DOHH2 (cell line): ENCODE results near the gene FAM118B.

Source experiments
- H3F3A ChIP-seq: fragments of 200-600 bp; sonication (generic), shearing (Covaris generic); 2 replicates; pipeline ENCODE4 v1.6.0; 2016; ENCODE audit warnings: antibody characterized with exemption, mild to moderate bottlenecking; ENCODE audit not compliant: control insufficient read depth, insufficient read depth
- H3K27ac ChIP-seq: fragments of 200-600 bp; sonication (generic); 2 replicates; pipeline ENCODE4 v1.5.1; 2014; ENCODE audit warnings: low read depth, mild to moderate bottlenecking, low read length, moderate library complexity
- H3K27me3 ChIP-seq: fragments of 200-600 bp; sonication (generic); 2 replicates; pipeline ENCODE4 v1.6.1; 2014; ENCODE audit warnings: mild to moderate bottlenecking, low read length, mixed read lengths; ENCODE audit not compliant: control insufficient read depth
- H3K36me3 ChIP-seq: fragments of 200-600 bp; sonication (generic); 2 replicates; pipeline ENCODE4 v1.6.1; 2014; ENCODE audit warnings: mild to moderate bottlenecking, low read length, moderate library complexity, mixed read lengths; ENCODE audit not compliant: control insufficient read depth
- H3K4me1 ChIP-seq: fragments of 200-600 bp; sonication (generic); 2 replicates; pipeline ENCODE4 v1.6.1; 2014; ENCODE audit warnings: mild to moderate bottlenecking, low read length, mixed read lengths; ENCODE audit not compliant: control insufficient read depth
- H3K4me2 ChIP-seq: fragments of 200-600 bp; sonication (generic); 2 replicates; pipeline ENCODE4 v1.6.0; 2014; ENCODE audit warnings: mild to moderate bottlenecking, low read length, moderate library complexity
- H3K4me3 ChIP-seq: fragments of 200-600 bp; sonication (generic); 2 replicates; pipeline ENCODE4 v1.5.1; 2014; ENCODE audit warnings: mild to moderate bottlenecking, low read length, mixed read lengths
- H3K79me2 ChIP-seq: fragments of 200-600 bp; sonication (generic); 2 replicates; pipeline ENCODE4 v1.6.1; 2014; ENCODE audit warnings: mild to moderate bottlenecking, low read length, mixed read lengths; ENCODE audit not compliant: control insufficient read depth
- H3K9me2 ChIP-seq: fragments of 200-600 bp; sonication (generic); replicated peaks from 2 replicates; pipeline ENCODE4 v1.6.1; 2014; ENCODE audit warnings: mild to moderate bottlenecking, low read length, mixed read lengths; ENCODE audit not compliant: control insufficient read depth
- H3K9me3 ChIP-seq: fragments of 200-600 bp; sonication (generic); 2 replicates; pipeline ENCODE4 v1.6.1; 2014; ENCODE audit warnings: antibody characterized with exemption, low read length, mixed read lengths; ENCODE audit not compliant: control insufficient read depth, insufficient read depth
- H4K20me1 ChIP-seq: fragments of 200-600 bp; sonication (generic); 2 replicates; pipeline ENCODE4 v1.6.0; 2014; ENCODE audit warnings: low read depth, mild to moderate bottlenecking, antibody characterized with exemption, low read length, moderate library complexity; ENCODE audit not compliant: control insufficient read depth, insufficient read depth
- CTCF ChIP-seq: fragments of 200-600 bp; sonication (generic); IDR thresholded peaks from one replicate; pipeline ENCODE4 v1.5.1; 2014; ENCODE audit warnings: antibody characterized with exemption, mild to moderate bottlenecking, low read depth, low read length; ENCODE audit not compliant: poor library complexity, severe bottlenecking
- EZH2phosphoT487 ChIP-seq: fragments of 200-600 bp; sonication (generic); IDR thresholded peaks from 2 replicates; pipeline ENCODE4 v1.6.1; 2017; ENCODE audit warnings: borderline replicate concordance, mild to moderate bottlenecking, antibody characterized with exemption, low read length, moderate library complexity, mixed read lengths

Gene FAM118B

DNA sequence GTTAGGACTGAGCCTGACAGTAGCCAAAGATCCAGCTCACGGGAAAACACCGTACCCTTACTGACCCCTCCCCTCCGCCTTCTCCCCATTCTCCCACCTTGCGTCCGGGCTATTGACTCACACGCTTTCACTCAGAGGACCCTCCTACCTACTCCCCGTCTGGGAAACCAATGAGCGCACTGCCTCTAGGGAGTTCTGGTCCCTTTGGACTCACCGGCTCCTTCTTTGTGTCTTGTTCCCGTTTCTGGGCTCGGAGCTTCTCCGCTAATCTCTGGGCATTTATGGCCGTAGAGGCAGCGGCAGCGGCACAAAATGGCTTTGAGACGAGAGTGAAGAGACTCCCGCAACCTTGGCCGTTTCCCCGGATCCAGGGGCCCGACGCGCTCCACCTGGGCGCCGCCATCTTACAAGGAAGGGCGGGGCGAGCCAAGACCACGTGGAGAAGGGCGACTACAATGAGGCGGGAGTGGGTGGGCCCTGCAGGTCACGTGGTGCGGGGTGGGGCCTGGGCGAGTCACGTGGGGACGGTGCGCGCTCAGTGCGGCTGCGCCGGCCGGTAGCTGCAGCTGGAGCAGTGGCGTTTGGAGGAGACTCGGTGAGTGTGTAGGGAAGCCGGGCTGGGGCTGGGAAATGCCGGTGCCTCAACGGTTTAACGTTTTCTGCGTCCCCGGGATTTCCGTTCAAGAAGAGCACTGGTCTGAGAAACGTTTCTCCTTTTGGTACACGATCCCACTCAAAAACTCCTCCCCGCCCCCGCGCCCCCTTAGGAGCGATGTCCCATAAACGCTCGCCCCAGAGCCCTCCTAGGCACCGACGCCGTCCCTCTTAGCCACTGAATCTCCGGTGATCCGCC lies at the start of gene FAM118B, which contains the start of gene RPUSD4:
FAM118B (plus strand) TSS at position 547 of the 853 bp plus-strand sequence. CDS start 23,220 bp downstream, outside the sequence.
RPUSD4 (minus strand) TSS at position 415 of the 853 bp plus-strand sequence; CDS start at position 403, 12 bp downstream.
- H3K27ac ChIP-seq, result no peak within 1 kb of the TSS
- H3K9me3 ChIP-seq, result no peaks in the 10 kb centered on the region
- peaks cover 33% of the 10 kb centered on the region for H3K36me3 ChIP-seq
- 0 out of 2 replicates have a peak, but pooled peaks cover 1% of the 10 kb centered on the region for H4K20me1 ChIP-seq
- H3F3A ChIP-seq, result no peaks in the 10 kb centered on the region
- peaks cover 16% of the 10 kb centered on the region for H3K4me1 ChIP-seq
- TF ChIP-seq EZH2phosphoT487 (no peak), CTCF (no peak)
- no peaks in the 10 kb centered on the region for H3K9me2 ChIP-seq
- peak within 1 kb of the TSS; percentile 89 for H3K4me3 ChIP-seq
- peaks cover 60% of the 10 kb centered on the region for H3K79me2 ChIP-seq
- no peaks in the 10 kb centered on the region for H3K27me3 ChIP-seq
- H3K4me2 ChIP-seq, result peak within 1 kb of the TSS; percentile 94

DNA sequence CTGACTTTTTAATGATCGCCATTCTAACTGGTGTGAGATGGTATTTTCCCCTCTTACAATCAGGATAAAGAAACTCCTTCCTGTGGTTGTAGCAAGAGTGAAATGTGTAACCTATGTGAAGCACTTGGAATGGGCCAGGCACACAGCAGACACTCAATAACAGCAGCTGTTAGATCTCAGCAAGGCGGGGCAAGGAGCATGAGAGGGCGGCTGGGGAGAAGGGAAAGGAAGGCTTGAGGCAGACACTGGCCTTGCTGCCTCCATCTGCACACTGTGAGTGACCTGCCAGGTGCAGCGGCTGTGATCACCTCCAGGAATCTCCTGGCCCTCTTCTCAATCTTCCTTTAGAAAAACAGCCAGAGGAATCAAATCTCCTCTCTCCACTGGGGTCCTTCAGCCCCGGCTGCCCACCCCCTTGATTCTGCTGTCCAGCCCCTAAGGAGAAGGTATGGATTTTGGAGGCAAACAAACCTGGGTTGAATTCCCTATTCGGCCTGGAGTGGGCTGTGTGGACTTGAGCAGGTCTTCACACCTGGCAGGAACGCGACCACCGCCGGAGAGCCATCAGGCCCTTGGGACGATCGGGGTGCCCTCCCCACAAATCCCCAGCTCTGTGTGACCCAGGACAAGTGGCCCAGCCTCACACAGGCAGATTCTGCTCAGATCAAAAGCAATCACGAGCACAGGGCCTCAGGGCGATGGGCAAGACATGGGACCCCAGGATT lies 49.1 kb upstream of the FAM118B start:
- H3K79me2 ChIP-seq, result no peaks in the 10 kb centered on the region
- H3K4me3 ChIP-seq, result no peak overlapping the region
- no peaks in the 10 kb centered on the region; the same call in 1 of the 2 replicates for H4K20me1 ChIP-seq
- no peaks in the 10 kb centered on the region for H3K9me3 ChIP-seq
- H3K27me3 ChIP-seq, result peaks cover 36% of the 10 kb centered on the region
- no peaks in the 10 kb centered on the region for H3K9me2 ChIP-seq
- TF ChIP-seq EZH2phosphoT487 (no peak), CTCF (no peak)
- no peaks in the 10 kb centered on the region for H3F3A ChIP-seq
- no peak overlapping the region for H3K4me2 ChIP-seq
- no peak overlapping the region for H3K27ac ChIP-seq
- H3K36me3 ChIP-seq, result no peaks in the 10 kb centered on the region
- H3K4me1 ChIP-seq, result peaks cover 9% of the 10 kb centered on the region

DNA sequence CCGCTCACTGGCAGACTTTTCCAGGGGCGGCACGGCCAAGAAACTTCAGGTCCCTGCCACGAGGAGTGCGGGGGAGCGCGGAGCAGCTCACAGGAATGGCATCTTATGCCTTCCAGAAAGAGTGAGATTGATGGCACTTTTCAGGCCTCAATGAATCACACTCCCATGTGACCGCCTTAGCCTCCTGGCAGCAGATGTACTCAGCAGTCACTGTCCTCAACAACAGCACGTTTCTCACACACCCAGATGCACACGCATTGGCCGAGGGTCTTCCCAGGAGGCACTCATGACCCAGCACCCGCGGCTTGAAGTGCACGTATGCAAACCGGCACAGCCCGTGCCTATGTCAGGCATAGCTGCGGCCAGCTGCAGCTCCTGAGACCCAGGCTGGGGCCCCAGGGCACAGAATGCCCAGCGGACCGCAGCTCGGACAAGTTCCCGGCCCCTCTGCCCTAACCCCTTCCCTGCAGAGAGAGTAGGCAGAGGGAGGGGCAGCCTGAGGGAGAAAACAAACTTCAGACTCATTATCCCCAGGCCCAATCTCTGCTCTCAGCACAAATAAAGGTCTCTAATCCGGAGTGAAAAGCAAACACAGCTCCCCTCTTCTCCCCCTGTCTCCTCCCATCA lies 48.4 kb upstream of the FAM118B start:
- Histone ChIP-seq H3K36me3 (no peaks in the 10 kb centered on the region), H3K9me2 (no peaks in the 10 kb centered on the region), H3K4me3 (no peak overlapping the region), H4K20me1 (no peaks in the 10 kb centered on the region; the same call in 1 of the 2 replicates), H3K9me3 (no peaks in the 10 kb centered on the region), H3K27me3 (peaks cover 38% of the 10 kb centered on the region), H3K79me2 (no peaks in the 10 kb centered on the region), H3K27ac (no peak overlapping the region), H3K4me2 (no peak overlapping the region), H3F3A (no peaks in the 10 kb centered on the region), H3K4me1 (peaks cover 9% of the 10 kb centered on the region)
- TF ChIP-seq CTCF (no peak), EZH2phosphoT487 (no peak)
